Hindlimb muscle (tissue), 1 donor: ENCODE data around the gene FBXO7. TPM values are rescaled to one million over a fixed set of nuclear protein-coding genes. Genes with fewer than 3 reads are reported as not detected.

Experiments
- DNase-seq: peaks from one replicate; pipeline ENCODE4 v3.0.0-alpha.2; 2013
- polyA plus RNA-seq: library from polyadenylated mRNA; unstranded; fragments of 120-200 nt; gene quantifications from one replicate; pipeline ENCODE4 v1.2.1, GENCODE V29; 2013; ENCODE audit not compliant: insufficient read length

FBXO7 gene
- polyA plus RNA-seq, 1 donor, result 50.2 TPM

DNA sequence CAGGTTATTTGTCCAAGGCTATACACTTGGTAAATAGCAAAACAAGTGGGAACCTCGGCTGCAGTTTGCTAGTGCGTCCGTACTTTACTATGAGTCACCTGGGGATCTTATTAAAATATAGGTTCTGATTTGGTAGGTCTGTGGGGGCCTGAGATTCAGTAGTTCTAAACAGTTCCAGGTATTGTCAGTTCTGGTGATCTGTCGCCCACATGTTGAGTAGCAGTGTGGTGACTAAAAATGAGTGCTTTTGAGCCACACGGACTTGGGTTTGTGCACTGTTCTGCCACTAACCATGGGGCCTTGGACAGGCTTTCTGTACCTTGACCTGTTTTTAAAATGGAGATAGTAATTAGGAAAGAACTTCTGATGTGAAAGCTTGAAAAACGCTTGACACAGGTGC, 15.7 kb downstream of the FBXO7 start:
- DNase-seq, result no peak

DNA sequence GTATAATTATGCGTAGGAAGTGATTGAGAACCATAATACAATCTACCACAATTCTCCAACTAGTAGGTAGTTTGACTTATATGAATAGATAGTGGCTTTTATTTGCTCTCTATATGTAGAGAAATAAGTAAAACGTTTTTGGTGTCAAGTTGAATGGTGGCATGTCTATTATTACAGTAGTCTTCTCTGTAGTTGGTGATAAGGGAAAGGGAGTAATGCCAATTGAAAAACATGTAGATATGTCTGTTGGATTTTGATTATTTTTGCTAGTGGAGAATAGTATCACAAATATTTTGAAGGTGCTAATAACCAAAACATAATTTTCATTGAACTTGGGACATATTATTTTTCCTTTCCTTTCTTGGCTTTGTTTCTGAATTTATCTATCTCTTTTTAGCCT, 17.5 kb downstream of the FBXO7 start:
- DNase-seq, result no peak

DNA sequence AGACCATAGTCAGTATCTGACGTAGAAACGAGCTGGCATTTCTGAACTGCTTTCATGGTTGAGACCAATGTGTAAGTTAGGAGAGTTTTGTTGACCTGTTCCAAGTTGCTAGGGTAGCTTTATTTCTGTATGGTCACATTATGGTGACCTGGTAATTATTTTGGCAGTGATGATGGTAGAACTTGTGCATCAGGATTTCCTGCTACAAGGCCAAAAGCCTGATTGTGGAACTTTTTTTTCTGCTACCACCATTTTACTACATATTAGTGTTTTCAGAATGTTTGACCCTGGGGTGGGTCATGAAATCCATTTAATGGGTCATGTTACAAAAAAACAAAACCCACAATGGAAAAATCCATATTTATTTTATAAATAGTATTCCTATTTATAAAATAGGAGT, 18.9 kb downstream of the FBXO7 start:
- no peak for DNase-seq

DNA sequence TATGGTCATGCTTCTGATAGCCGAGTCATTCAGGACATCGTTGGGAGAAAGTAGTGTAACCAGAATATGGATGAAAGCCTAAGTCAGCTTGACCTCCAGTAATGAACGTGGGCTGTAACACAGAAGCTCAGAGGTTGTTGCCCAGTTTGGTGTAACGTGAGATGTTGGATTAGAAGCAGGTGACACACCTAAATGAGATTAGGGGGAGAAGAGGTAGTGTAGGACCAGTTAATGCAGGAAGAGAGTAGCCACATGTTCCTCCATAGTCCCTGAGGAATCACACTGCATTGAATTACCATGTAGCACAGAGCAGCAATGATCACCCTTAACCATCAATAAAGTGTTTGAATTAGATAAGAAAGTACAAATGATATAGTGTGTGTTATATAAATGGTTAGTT, 20.4 kb downstream of the FBXO7 start:
- no peak for DNase-seq

DNA sequence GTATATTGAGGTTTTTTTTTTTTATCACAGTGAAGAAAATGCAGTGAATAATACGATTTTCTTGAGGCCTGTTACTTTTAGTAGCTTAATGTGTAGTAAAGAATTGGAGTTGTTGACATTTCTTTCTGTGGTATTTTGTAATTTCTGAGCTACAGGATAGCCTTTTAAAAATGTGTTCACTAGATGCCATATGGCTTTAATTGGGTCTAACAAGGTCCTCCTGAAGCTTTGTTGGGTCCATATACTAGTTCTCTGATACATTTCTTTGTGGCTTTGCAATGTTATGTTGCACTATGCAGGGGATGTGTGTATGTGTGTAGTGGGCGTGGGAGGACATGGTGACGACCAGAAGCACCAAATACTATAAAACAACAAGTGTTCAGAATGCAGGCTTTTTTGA, 25.1 kb downstream of the FBXO7 start:
- no peak for DNase-seq

DNA sequence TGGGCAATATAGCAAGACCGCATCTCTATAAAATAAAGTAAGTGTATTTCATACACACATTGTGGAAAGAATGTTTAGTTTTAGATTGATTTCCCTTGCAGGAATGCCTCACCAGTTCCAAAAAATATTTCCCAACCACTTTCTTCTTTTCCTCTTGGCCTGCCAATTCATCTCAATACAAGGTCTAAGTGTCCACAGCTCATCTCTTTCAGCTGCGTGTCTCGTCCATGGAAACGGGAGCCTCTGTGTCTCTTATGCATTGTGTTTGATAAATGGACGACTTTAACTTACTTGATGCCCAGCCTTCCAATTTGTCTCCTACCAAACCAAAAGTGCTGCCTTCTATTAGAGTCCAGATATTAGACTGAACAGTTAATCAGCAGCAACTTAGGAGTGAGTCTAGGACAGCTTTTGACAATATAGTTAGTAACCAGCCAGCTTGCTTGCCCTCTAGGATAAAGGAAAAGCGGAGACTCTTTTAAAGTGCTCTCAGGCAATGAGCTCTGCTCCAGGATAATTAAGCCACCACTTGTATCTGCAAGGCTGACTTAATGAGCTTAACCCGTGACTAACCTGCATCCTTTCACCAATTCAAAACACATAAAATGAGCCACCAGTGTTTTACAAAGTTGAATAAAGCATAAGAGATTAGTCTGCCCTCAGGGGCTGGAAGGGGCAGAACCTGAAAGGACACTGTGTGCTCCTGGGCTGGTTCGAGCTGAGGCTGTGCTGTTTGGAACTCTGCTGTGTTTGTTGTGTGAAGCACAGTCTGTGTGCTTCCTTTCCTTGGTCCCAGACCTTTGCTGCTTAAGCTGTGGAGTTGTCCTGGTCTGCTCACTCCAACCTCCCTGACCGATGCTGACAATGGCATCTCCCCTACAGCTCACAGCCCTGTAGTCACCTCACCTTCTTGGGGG, 27.5 kb downstream of the FBXO7 start:
- DNase-seq, result peak; percentile 40

DNA sequence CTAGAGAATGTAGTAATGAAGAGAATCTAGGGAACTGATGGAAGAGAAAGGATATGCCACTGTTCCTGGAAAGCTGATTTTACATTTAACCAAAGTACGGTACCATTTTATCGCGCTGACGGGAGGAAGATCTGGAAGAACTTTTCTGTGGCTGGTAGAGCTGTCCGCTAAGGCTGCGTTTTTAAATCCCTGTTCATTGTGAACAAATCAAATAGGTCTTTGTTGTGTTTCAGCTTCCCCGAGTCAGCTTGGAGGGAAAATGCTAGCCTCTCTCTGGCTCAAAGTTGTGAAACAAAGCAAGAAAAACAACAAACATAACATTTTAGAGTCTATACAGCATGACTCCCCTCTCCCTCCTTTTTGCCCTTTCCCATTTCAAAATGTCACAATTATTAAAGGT, 34.4 kb downstream of the FBXO7 start:
- no peak for DNase-seq

DNA sequence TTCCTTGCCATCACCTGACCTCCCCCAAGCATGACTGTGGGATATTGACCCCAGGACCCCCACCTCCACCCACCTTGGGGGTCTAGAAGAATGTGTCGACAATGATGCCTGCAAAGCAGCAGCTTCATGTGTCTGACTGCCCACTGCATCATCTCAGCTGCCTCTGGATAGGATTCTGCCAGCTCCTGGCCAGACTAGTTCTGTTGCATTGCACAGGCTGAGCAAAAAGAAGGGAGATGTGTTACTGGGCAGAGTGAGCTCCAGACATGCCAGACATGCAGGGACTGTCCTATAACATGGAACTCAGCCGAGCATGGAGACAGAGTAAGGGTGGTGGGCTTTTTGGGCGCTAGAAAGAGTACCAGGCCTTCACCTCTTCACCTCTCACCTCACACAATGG, 36.7 kb downstream of the FBXO7 start:
- no peak for DNase-seq

DNA sequence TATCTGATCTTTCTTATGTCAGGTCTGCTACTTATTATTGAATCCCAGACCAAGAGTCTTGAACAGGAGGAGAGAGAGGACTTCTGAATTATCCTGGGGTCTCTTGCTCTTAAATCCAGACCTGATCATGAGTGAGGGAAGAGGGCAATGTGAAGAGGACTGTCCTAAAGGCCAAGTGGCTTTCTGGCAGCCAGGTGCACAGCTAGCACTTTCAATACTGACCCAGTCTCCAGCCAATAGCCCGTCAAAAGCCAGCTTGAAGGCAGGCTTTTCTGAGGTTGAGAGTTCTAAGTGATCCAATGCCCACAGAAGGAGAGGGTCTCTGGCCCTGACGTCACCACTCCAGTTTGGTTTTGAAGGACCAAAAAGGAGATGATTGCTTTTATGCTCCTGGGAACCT, 37.2 kb downstream of the FBXO7 start:
- DNase-seq, result no peak

DNA sequence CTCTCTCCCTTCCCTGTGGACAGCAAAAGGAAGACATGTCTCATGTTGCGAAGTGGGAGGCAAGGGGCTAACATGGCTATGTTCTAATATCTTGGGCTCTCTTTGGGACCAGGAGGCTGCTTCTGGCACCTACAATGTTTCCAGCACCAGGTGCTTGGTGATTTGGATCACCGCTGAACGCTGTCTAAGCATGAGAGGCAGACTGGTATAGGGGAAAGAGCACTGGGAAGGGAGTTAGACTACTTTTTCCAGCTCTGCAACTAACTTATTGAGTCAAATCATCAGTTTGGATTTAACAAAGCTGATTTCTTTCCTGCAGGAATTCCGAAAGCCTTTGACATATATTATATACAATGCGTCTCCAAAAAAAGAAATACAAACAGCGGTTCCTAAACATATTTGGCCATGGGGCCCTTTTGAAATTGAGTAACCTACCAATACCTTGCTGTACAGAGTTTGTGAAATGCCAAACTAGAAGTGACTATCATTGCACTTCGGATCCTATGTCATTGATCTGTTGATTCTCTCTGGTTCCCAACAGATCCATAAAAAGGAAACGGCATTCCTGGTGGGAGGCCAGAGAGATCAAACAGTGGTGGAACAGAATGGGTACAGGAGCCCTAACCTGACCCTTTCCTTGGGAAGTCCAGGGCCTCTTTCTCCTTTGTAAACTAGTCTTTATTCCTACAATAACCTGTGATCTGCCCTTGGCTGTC, 37.8 kb downstream of the FBXO7 start:
- no peak for DNase-seq

DNA sequence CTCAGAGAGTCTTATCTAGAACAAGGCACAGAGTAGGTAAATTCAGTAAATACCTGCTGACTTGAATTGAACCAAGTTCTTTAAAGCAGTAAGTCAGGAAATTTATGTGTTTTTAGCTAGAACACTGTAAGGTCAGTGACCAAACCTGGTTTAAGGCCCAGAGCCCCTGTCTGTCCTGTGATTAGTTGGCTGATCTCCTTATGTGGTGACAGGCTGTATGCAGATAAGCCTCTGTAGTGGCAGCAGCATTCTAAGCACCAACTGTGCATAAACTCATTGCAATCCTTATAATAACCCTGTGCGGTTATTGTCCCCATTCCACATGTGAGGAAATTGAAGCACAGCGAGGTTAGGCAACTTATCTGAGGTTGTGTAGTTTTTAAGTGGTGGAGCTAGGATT, 40.5 kb downstream of the FBXO7 start:
- no peak for DNase-seq

DNA sequence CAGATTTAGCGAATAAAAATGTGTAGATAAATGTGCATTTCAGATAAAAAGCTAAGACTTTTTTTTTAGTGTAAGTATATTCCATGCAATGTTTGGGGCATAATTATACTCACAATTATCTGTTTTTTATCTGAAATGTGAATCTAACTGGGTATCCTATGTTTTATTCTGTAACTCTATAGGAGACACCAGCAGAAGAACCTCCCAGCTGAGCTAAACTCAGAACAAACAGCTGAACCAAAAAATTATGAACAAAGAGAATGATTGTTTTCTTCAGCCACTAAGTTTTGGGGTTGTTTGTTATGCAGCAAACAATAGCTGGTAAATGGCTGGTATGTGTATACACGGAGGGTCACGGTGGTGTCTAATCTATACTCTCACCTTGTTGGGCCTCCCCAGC, 42.9 kb downstream of the FBXO7 start:
- DNase-seq, result no peak

DNA sequence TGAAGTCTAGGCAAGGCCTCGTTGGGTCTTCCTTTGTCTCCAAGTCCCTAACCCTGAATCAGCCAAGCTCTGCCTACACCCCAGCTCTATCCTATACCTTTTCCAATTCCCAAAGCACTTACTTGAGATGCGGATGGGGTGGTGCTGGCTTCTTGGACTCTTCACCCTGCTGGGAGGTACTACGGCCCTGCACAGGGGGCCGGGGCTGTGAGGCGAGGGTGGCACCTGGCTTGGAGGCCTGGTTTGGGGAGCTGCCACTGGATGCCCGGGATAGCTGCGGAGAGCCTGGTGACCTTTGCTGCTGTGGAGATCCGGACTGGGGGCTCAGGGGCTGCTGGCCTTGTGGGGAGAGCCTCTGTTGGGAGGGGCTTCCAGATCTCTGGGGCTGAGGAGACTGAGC, 43.3 kb downstream of the FBXO7 start:
- DNase-seq, result no peak

DNA sequence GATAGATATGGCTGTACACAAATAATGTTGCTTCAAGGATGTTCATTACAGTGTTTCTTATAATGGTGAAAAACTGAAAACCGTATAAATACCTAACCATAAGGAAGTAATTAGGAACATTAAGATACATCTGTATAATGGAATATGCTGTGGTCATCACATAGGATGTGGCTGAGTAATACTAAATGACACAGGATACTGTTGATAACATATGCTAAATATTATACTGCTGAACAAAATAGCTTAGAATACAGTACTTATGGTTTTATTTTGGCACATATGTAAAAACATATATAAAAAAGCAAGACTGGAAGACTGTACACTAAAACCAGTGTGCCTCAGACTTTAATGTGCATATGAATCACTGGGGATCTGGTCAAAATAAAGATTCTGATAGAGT, 43.8 kb downstream of the FBXO7 start:
- no peak for DNase-seq

DNA sequence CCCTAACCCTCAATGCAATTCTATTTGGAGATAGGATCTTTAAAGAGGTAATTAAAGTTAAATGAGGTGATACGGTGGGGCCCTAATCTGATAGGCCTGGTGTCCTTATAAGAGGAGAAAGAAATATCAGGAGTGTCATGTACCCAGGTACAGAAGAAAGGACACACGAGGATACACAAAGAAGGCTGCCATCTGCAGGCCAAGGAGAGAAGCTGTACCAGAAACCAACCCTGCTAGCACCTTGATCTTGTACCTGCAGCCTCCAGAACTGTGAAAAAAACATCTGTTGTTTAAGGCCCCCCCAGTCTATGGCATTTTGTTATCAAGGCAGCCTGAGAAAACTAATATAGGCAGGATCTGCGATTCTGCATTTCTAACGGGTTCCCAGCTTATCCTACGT, 44.2 kb downstream of the FBXO7 start:
- DNase-seq, result no peak

DNA sequence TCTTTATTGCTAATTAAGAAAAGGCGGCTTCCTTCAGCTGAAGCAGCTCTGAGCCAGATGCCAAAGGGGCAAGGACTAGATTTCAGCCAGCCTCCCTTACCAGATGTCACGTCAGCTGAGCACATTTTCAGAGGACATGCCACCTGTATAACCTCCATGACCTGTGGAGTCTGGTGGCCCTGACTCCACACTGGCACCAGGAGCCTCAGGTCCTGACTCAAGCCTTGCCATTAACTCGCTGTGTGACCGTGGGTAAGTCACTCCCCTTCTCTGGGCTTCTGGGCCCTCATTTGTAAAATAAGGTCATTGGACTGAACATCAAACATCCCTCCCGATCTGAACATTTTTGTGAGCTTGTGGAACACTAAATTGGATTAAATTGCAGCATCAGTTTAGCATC, 46.0 kb downstream of the FBXO7 start:
- DNase-seq, result no peak

DNA sequence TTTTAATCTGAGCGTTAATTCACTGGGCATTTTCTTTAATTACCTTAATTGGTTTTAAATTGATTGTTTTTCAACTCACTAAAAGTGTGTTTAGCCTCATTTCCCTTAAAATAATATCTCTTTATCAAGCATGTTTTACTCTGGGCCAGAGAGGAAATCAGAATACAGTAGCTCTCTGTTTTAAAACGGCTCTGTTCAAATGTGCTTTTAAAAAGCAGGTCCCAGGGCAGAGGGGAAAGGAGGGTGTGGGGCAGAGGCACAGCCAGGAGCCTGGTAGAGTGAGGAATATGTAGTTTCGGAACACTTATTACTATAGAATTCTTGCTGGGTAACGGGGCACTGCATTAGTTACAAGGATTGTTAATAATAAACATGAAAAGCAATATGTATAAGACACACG, 47.6 kb downstream of the FBXO7 start:
- DNase-seq, result no peak

DNA sequence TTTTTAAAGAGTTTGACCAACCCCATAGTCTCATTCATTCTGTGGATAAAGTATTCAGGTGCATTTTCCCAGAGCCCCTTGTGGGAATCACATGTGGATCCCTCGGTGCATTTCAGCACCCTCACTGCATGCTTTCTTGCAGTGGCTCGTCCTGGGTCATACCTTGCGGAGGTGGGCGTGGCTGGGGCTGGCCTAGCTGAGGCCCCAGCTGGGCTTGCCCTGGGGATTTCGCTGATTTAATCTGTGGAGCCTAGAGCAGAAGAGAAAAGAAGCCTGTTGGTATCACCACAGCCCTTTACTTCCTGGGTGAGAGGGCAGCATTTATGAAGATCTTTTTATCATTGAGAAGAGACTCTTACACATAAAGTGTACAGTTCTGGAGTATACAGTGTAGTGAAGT, 53.1 kb downstream of the FBXO7 start:
- DNase-seq, result no peak

DNA sequence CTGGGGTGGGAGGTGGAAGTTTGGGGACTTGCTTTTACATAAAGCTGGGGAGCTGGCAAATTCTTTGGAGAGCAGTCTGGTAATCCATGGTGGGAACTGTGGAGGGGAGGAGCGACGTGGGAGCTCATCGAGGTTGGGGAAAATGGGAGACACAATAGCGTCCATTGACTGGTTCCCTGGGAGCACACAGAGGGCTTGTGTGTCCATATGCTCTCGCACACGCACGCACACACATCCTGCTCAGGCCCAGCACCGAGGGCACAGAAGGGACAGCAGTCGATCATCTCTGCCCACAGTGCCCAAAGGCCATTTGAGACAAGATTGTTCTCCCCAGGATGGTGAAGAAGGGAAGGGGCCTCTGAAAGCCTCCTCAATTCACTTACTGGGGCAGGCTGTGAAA, 53.7 kb downstream of the FBXO7 start:
- no peak for DNase-seq

DNA sequence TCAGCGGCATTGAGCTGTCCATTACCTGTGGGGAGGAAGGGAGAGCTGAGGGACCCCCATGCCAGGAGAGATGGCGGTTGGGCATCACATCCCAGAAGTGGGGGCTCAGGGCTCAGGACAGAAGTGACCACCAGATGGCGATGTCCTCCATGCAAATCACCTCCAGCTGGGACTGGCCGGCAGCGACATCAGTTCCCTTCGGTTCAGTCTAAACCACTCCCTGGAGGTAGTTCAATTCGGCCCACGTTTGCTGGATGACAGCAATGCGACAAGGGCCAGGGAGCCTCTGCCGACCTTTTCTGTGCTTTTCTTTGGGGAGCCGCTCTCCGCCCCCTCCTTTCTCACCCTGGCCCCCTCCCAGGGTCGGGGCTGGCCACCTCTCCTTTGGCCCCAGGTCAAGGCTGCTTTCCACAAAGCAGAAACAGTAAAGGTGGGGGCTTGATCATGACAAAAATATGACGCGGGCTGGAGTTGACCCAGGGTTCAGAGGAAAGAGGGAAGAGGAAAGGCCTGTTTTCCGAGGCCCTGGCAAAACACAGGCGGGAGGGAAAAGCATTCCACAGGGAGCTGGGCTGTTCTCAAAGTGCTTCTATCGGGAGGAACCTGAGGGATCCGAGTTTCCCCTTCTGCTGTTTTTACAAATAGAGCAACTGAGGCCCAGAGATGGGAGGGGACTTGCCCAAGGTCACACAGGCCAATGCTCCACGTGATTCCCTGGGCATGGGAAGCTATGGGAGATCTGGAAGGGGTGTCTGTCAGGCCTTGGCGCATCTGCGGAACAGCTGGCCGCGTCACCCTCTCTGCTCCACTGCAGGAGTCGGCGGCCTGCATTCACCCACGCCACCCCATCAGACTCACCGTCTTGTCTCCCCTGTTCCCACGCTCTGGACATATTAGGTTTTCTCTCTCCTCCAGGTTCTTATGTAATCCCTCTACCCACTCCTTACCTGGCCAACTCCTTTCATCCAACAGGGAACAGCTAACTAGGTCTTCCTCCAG, 54.7 kb downstream of the FBXO7 start:
- peak; percentile 87 for DNase-seq

DNA sequence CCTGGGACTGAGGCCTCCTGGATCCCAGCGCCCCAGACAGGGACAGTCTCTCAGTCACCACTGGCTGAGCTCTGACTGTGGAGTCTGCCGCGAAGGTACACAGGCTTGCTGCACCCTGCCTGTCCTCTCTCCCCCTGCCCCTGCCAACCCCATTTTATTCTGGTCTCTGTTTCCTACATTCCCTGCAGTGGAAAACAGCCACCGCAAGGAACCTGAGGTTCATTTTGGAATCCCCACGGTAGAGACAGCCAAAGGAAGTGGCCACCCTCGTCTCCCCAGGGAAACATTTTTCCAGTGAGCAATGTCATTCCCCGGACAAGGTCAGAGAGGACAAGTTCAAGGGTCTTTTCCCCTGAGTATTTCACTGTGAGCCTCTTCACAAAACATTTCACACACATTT, 56.6 kb downstream of the FBXO7 start:
- DNase-seq, result no peak

DNA sequence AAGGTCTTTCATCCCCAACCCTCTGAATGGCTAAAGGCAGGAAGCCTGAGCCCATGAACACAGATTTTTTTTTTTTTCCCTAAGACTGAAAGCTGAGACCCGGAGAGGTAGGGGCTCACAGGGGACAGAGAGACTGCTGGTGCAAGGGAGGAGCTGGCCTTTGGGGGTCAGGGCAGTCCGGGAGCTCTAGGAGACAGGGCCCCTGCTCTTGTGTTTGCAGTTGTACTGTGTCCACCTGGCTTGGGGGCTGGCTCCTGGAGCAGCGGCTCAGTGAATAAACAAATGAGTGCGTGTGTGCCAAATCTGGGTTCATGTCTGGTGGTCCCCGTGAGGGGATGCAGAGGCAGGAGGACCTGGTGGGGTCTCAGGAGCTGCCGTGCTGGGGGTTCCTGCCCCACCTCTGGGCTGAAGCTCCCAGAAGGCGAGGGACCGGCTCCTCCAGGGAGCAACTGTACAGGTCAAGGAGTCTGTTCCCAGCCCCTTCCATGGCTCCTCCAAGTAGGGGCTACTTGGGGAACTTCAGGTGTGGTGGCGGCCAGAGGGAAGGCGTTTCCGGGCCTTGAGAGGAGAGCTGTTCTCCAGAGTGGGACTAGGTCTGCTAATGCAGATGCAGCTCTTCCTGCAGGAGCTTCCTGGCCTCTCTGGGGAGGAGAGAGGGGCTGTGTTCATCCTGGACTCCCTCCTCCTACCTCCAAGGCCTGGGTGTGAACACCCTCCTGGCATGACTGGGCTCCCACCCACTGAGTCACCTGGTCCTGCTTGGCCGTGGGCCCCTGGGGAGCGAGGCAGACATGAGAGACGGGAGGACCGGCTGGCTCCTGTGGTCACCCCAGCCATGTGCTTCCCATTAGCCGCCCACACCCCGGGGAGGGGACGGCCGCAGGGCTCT, 57.6 kb downstream of the FBXO7 start:
- DNase-seq, result no peak
